Activated T-cell treated with anti-CD3 and anti-CD28 coated beads for 4 hours (primary cell): ENCODE data around the gene CCIN.
"Not testable (repeated sequence)": the region's sequence is repeated elsewhere in the genome, so short reads cannot be mapped to it uniquely, and the experiment has no call there.

Experiments
- DNase-seq: peaks from one replicate; pipeline ENCODE4 v3.0.0-alpha.2; 2020

The CCIN gene

GRCh38 chr9:36169166-36169565 is at the start of gene CCIN:
Gene CCIN (plus strand): TSS chr9:36169388. CDS start chr9:36169503, 115 bp downstream.
- DNase-seq: no peak

GRCh38 chr9:36119476-36119875 is 49.7 kb upstream of the CCIN start:
- no peak for DNase-seq

GRCh38 chr9:36120705-36121104 is 48.5 kb upstream of the CCIN start:
- no peak for DNase-seq

- no peak for DNase-seq
These were observed 47.2 kb upstream of the CCIN start for GRCh38 chr9:36121971-36122370.

- no peak for DNase-seq
These were observed 45.7 kb upstream of the CCIN start for GRCh38 chr9:36123515-36123914.

GRCh38 chr9:36125062-36125855 is 43.9 kb upstream of the CCIN start:
- DNase-seq: no peak

- DNase-seq: no peak
These were observed 43.0 kb upstream of the CCIN start for GRCh38 chr9:36126016-36126730.

- DNase-seq: no peak
These were observed 41.4 kb upstream of the CCIN start for GRCh38 chr9:36127652-36128244.

- no peak for DNase-seq
These were observed 40.8 kb upstream of the CCIN start for GRCh38 chr9:36128349-36128748.

- no peak for DNase-seq
These were observed 40.0 kb upstream of the CCIN start for GRCh38 chr9:36129139-36129538.

- DNase-seq: not testable (repeated sequence)
These were observed 37.5 kb upstream of the CCIN start for GRCh38 chr9:36131666-36132065.

GRCh38 chr9:36132086-36132485 is 37.1 kb upstream of the CCIN start:
- no peak for DNase-seq

GRCh38 chr9:36134761-36135505 is 34.3 kb upstream of the CCIN start:
- DNase-seq: no peak

- DNase-seq: no peak
These were observed 33.4 kb upstream of the CCIN start for GRCh38 chr9:36135741-36136271.

- peak; percentile 65 for DNase-seq
These were observed 32.8 kb upstream of the CCIN start, which contains the start of gene GLIPR2 for GRCh38 chr9:36136272-36136893. Gene GLIPR2 (plus strand): TSS chr9:36136733. CDS start chr9:36136779, 46 bp downstream.

GRCh38 chr9:36136894-36137391 is 32.2 kb upstream of the CCIN start:
- DNase-seq: no peak

GRCh38 chr9:36137392-36138004 is 31.7 kb upstream of the CCIN start:
- DNase-seq: no peak

- no peak for DNase-seq
These were observed 30.7 kb upstream of the CCIN start for GRCh38 chr9:36138496-36138895.

GRCh38 chr9:36138901-36139300 is 30.3 kb upstream of the CCIN start:
- no peak for DNase-seq

GRCh38 chr9:36140086-36141084 is 28.8 kb upstream of the CCIN start:
- no peak for DNase-seq
